ENCODE data around the gene PDZD11. TPM values are rescaled to one million over a fixed set of nuclear protein-coding genes. Genes with fewer than 3 reads are reported as not detected.
"Not testable (repeated sequence)": the region's sequence is repeated elsewhere in the genome, so short reads cannot be mapped to it uniquely, and the experiment has no call there.

The PDZD11 gene
- total RNA-seq, 1 experiment from 2014 or later, result 51.2 TPM

DNA sequence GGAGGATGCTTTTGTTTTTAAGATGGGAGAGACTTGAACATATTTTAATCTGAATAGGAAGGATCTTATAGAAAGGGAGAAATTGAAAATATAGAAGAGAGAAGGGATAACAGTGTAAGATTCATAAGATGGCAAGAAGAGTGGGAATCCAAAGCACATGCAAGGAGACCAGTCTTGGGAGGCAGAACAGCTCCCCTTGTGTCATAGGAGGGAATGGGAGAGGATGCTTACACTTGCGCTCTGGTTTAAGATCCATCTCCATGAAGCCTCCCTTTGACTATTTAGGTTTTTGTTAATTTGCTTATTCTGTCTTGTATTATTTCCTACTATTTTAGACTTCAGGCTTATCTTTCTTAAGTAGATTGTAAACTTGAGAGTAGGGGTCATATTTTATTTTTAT is 42.9 kb upstream of the PDZD11 start:
- no peaks in the 10 kb centered on the region for H4K20me1 ChIP-seq (ENCODE audit: insufficient read depth)
- BruUV-seq (replicated peaks), result no TSS peak
- ChIA-PET CTCF (no interaction called here), POLR2A (ENCODE audit: unreplicated experiment) (no interaction called here)
- DNase-seq, result no peak
- no peaks in the 10 kb centered on the region for H3F3A ChIP-seq (ENCODE audit: insufficient read depth, low read depth)
- H3K27ac ChIP-seq, result no peak overlapping the region
- TF ChIP-seq EZH2 (IDR thresholded peaks at IDR 0.05; ENCODE audit: low read depth), result no peak
- TF ChIP-seq, protein P1, sequence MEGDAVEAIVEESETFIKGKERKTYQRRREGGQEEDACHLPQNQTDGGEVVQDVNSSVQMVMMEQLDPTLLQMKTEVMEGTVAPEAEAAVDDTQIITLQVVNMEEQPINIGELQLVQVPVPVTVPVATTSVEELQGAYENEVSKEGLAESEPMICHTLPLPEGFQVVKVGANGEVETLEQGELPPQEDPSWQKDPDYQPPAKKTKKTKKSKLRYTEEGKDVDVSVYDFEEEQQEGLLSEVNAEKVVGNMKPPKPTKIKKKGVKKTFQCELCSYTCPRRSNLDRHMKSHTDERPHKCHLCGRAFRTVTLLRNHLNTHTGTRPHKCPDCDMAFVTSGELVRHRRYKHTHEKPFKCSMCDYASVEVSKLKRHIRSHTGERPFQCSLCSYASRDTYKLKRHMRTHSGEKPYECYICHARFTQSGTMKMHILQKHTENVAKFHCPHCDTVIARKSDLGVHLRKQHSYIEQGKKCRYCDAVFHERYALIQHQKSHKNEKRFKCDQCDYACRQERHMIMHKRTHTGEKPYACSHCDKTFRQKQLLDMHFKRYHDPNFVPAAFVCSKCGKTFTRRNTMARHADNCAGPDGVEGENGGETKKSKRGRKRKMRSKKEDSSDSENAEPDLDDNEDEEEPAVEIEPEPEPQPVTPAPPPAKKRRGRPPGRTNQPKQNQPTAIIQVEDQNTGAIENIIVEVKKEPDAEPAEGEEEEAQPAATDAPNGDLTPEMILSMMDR (conservative IDR thresholded peaks at IDR 0.05), result no peak
- intact Hi-C loops (cut with micrococcal nuclease; ENCODE audit: unreplicated experiment), result no loop called here
- no peaks in the 10 kb centered on the region for H3K79me2 ChIP-seq (ENCODE audit: low read depth)
- H3K4me3 ChIP-seq, result no peak overlapping the region
- H3K27me3 ChIP-seq (ENCODE audit: insufficient read depth, low read depth), result no peaks in the 10 kb centered on the region
- no peak overlapping the region for H3K4me2 ChIP-seq
- no peak overlapping the region for H2AFZ ChIP-seq
- no peaks in the 10 kb centered on the region for H3K9me3 ChIP-seq (ENCODE audit: insufficient read depth, low read depth)
- no peaks in the 10 kb centered on the region for H3K36me3 ChIP-seq (ENCODE audit: low read depth)
- no peaks in the 10 kb centered on the region for H3K9me2 ChIP-seq (ENCODE audit: insufficient read depth)
- H3K4me1 ChIP-seq (replicated peaks; ENCODE audit: insufficient read depth), result no peaks in the 10 kb centered on the region

DNA sequence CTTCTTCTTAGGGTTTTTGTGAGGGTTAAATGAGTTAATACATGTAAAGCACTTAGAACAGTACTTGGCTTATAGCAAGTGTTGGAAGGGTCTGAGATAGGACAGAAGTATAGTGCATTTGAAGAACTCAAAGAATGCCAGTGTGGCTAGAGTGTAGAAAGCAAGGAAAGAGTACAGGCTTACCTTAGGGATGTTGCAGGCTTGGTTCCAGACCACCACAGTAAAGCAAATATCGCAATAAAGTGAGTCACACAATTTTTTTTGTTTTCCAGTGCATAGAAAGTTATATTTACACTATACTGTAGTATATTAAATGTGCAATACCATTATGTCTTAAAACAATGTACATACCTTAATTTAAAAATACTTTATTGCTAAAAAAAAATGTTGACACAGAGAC is 41.4 kb upstream of the PDZD11 start:
- Histone ChIP-seq H3K4me3 (no peak overlapping the region), H3K79me2 (ENCODE audit: low read depth) (no peaks in the 10 kb centered on the region), H3F3A (ENCODE audit: insufficient read depth, low read depth) (no peaks in the 10 kb centered on the region), H3K9me2 (ENCODE audit: insufficient read depth) (no peaks in the 10 kb centered on the region), H3K4me1 (replicated peaks; ENCODE audit: insufficient read depth) (no peaks in the 10 kb centered on the region), H3K4me2 (no peak overlapping the region), H3K36me3 (ENCODE audit: low read depth) (no peaks in the 10 kb centered on the region), H3K27ac (no peak overlapping the region), H3K9me3 (ENCODE audit: insufficient read depth, low read depth) (no peaks in the 10 kb centered on the region), H4K20me1 (ENCODE audit: insufficient read depth) (no peaks in the 10 kb centered on the region), H2AFZ (no peak overlapping the region), H3K27me3 (ENCODE audit: insufficient read depth, low read depth) (no peaks in the 10 kb centered on the region)
- TF ChIP-seq, protein P1 (conservative IDR thresholded peaks at IDR 0.05), result no peak
- no peak for TF ChIP-seq EZH2 (IDR thresholded peaks at IDR 0.05; ENCODE audit: low read depth)
- no peak for DNase-seq
- intact Hi-C loops (cut with micrococcal nuclease; ENCODE audit: unreplicated experiment), result no loop called here
- ChIA-PET CTCF (no interaction called here), POLR2A (ENCODE audit: unreplicated experiment) (no interaction called here)
- BruUV-seq (replicated peaks), result no TSS peak

DNA sequence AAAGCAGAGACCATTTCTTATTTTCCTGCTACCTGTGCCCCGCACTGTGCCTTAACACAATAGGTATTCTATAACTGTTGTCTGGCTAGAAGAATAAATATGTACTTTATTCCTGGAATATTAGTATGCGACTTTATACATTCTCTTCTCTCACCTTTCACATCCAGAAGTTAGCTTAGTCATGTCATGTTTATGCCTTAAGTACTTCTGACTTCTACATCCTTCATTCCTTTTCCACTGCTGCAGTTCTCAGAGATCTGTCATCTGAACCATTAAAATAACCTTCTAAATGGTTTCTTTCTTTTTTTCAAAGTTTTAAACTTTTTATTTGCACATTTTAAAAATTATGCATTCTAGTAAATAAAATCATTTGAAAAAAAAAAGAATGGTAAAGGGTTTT is 34.6 kb upstream of the PDZD11 start:
- Histone ChIP-seq H3K79me2 (ENCODE audit: low read depth) (no peaks in the 10 kb centered on the region), H2AFZ (no peak overlapping the region), H3K9me2 (ENCODE audit: insufficient read depth) (no peaks in the 10 kb centered on the region), H3K4me3 (no peak overlapping the region), H3K9me3 (ENCODE audit: insufficient read depth, low read depth) (no peaks in the 10 kb centered on the region), H4K20me1 (ENCODE audit: insufficient read depth) (no peaks in the 10 kb centered on the region), H3F3A (ENCODE audit: insufficient read depth, low read depth) (no peaks in the 10 kb centered on the region), H3K4me1 (replicated peaks; ENCODE audit: insufficient read depth) (no peaks in the 10 kb centered on the region), H3K4me2 (no peak overlapping the region), H3K27ac (no peak overlapping the region), H3K36me3 (ENCODE audit: low read depth) (no peaks in the 10 kb centered on the region), H3K27me3 (ENCODE audit: insufficient read depth, low read depth) (no peaks in the 10 kb centered on the region)
- TF ChIP-seq EZH2 (IDR thresholded peaks at IDR 0.05; ENCODE audit: low read depth), result no peak
- TF ChIP-seq, protein P1 (conservative IDR thresholded peaks at IDR 0.05), result no peak
- POLR2A ChIA-PET (ENCODE audit: unreplicated experiment), result no interaction called here
- DNase-seq, result no peak
- CTCF ChIA-PET, result no interaction called here
- BruUV-seq (replicated peaks), result no TSS peak
- intact Hi-C loops (cut with micrococcal nuclease; ENCODE audit: unreplicated experiment), result no loop called here

DNA sequence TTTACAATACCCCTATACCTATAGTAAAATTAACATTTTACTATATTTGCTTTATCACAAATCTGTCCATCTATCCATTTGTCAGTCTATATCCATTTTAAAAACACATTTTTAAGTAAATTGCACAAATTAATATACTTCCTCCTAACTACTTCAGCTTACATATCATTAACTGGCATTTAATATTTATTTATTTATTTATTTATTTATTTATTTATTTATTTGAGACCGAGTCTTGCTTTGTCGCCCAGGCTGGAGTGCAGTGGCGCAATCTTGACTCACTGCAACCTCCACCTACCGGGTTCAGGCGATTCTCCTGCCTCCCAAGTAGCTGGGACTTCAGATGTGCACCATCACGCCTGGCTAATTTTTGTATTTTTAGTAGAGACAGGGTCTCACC is 33.9 kb upstream of the PDZD11 start:
- H3K4me3 ChIP-seq; intact Hi-C loops (cut with micrococcal nuclease; ENCODE audit: unreplicated experiment); H3K27me3 ChIP-seq (ENCODE audit: insufficient read depth, low read depth); H3K36me3 ChIP-seq (ENCODE audit: low read depth); H3K27ac ChIP-seq; H3K79me2 ChIP-seq (ENCODE audit: low read depth); H2AFZ ChIP-seq; POLR2A ChIA-PET (ENCODE audit: unreplicated experiment); H3F3A ChIP-seq (ENCODE audit: insufficient read depth, low read depth); H3K4me2 ChIP-seq; H3K9me2 ChIP-seq (ENCODE audit: insufficient read depth); DNase-seq; H4K20me1 ChIP-seq (ENCODE audit: insufficient read depth); CTCF ChIA-PET; H3K4me1 ChIP-seq (replicated peaks; ENCODE audit: insufficient read depth); BruUV-seq (replicated peaks); H3K9me3 ChIP-seq (ENCODE audit: insufficient read depth, low read depth): not testable (repeated sequence)
